HCT116 (cell line): Measurements from ENCODE around the gene CNPY4. TPM values are rescaled to one million over a fixed set of nuclear protein-coding genes. Genes with fewer than 3 reads are reported as not detected.

Source experiments
- ATAC-seq: fragments of 200-7000 bp; cut with Tn5 transposase; 2 replicates; pipeline ENCODE4 v1.9.1; 2020; ENCODE audit warnings: mild to moderate bottlenecking, moderate library complexity
- BruUV-seq: library from RNA; stranded (reverse); fragments of 400-500 nt; replicated peaks from 2 replicates; lab custom pipeline; 2021; lab: Mats Ljungman, UMichigan
- CTCF ChIA-PET: fragments of 300-600 bp; sonication (Branson Sonifier 250); formaldehyde crosslinking; loops from one replicate; lab custom pipeline; 2021; ENCODE audit warnings: antibody characterized with exemption; lab: Charles Lee
- POLR2A ChIA-PET: fragments of 300-600, 350-600 bp; sonication (Branson Sonifier 250); formaldehyde crosslinking; loops from one replicate; lab custom pipeline; 2021; ENCODE audit warnings: antibody characterized with exemption; lab: Charles Lee
- RAD21 ChIA-PET, 2 experiments: fragments of 300-600 bp; sonication (Branson Sonifier 250); formaldehyde crosslinking; loops; one replicate each; lab custom pipeline; 2023; ENCODE audit warnings: low total read pairs in 2 of 2; ENCODE audit not compliant: uncharacterized antibody in 2 of 2, unreplicated experiment in 2 of 2, low non-redundant PET in 1 of 2; lab: Charles Lee
- DNase-seq: peaks from one replicate; pipeline ENCODE4 v3.0.0-alpha.2; 2010; ENCODE audit warnings: low read depth, low spot score
- H2AFZ ChIP-seq: fragments of 200-600 bp; shearing (Covaris generic), sonication (generic); 2 replicates; pipeline ENCODE4 v1.6.1; 2017; ENCODE audit warnings: low read depth, mixed run types, mixed read lengths, antibody characterized with exemption, low read length; ENCODE audit not compliant: poor library complexity, severe bottlenecking
- H3K27ac ChIP-seq: 2 replicates; pipeline ENCODE4 v1.5.1; 2012; ENCODE audit warnings: low read depth, low read length
- H3K27me3 ChIP-seq: fragments of 200-600 bp; sonication (generic); 2 replicates; pipeline ENCODE4 v1.6.1; 2016; ENCODE audit warnings: mixed run types, low read length, mixed read lengths; ENCODE audit not compliant: insufficient read depth
- H3K36me3 ChIP-seq, 2 experiments: fragments of 200-500 bp in 1 of 2; fragments of 200-600 bp in 1 of 2; sonication (Bioruptor generic) in 1 of 2; sonication (generic) in 1 of 2; 2 replicates each; pipeline versions ENCODE4 v1.5.1 to v1.6.1; 2014 to 2016; ENCODE audit warnings: low read length in 2 of 2, inconsistent platforms in 1 of 2, mixed read lengths in 1 of 2, mixed run types in 1 of 2; ENCODE audit not compliant: insufficient read depth in 2 of 2, control insufficient read depth in 1 of 2
- H3K4me1 ChIP-seq, 2 experiments: fragments of 200-600 bp in 1 of 2; sonication (generic) in 1 of 2; 2 replicates each; pipeline versions ENCODE4 v1.5.1 to v1.6.1; 2012 to 2017; ENCODE audit warnings: low read length in 2 of 2, inconsistent platforms in 1 of 2, mild to moderate bottlenecking in 1 of 2, mixed read lengths in 1 of 2, mixed run types in 1 of 2, moderate library complexity in 1 of 2; ENCODE audit not compliant: insufficient read depth in 2 of 2, control insufficient read depth in 1 of 2
- H3K4me2 ChIP-seq: fragments of 200-600 bp; sonication (generic); 2 replicates; pipeline ENCODE4 v1.6.1; 2017; ENCODE audit warnings: mixed run types, low read length, mixed read lengths
- H3K4me3 ChIP-seq, 2 experiments: fragments of 200-600 bp in 1 of 2; sonication (generic) in 1 of 2; replicated peaks in 1 of 2; 2 replicates each; pipeline ENCODE4 v1.5.1; 2011 to 2016; ENCODE audit warnings: low read length in 2 of 2, control low read depth in 1 of 2, low read depth in 1 of 2, mild to moderate bottlenecking in 1 of 2, mixed read lengths in 1 of 2, mixed run types in 1 of 2
- H3K79me2 ChIP-seq: fragments of 200-600 bp; sonication (generic); 2 replicates; pipeline ENCODE4 v1.6.1; 2017; ENCODE audit warnings: mild to moderate bottlenecking, mixed run types, low read length, moderate library complexity, mixed read lengths; ENCODE audit not compliant: insufficient read depth
- H3K9ac ChIP-seq: fragments of 200-600 bp; sonication (generic); 2 replicates; pipeline ENCODE4 v1.6.1; 2016; ENCODE audit warnings: low read length, mixed read lengths
- H3K9me2 ChIP-seq: fragments of 200-600 bp; sonication (generic), shearing (Covaris generic); 2 replicates; pipeline ENCODE4 v1.6.1; 2017; ENCODE audit warnings: mixed run types, mild to moderate bottlenecking, moderate library complexity; ENCODE audit not compliant: insufficient read depth
- H3K9me3 ChIP-seq, 2 experiments: fragments of 200-500 bp in 1 of 2; fragments of 200-600 bp in 1 of 2; sonication (Bioruptor generic) in 1 of 2; sonication (generic) in 1 of 2; 2 replicates each; pipeline ENCODE4 v1.6.1; 2014 to 2017; ENCODE audit warnings: low read length in 2 of 2, mixed read lengths in 2 of 2, inconsistent platforms in 1 of 2, low read depth in 1 of 2, mild to moderate bottlenecking in 1 of 2, mixed run types in 1 of 2, moderate library complexity in 1 of 2; ENCODE audit not compliant: control insufficient read depth in 1 of 2, insufficient read depth in 1 of 2
- H4K20me1 ChIP-seq: fragments of 200-600 bp; sonication (generic), shearing (Covaris generic); 2 replicates; pipeline ENCODE4 v1.6.1; 2017; ENCODE audit warnings: mixed run types, mild to moderate bottlenecking, moderate library complexity; ENCODE audit not compliant: insufficient read depth
- CBX3 ChIP-seq: IDR thresholded peaks from 2 replicates; pipeline ENCODE4 v1.6.1; 2012; ENCODE audit warnings: low read depth
- CEBPB ChIP-seq: IDR thresholded peaks from 2 replicates; pipeline ENCODE4 v1.6.1; 2012; ENCODE audit warnings: low read depth
- CTCF ChIP-seq, 3 experiments: fragments of 200-600 bp in 1 of 3; sonication (generic) in 1 of 3; IDR thresholded peaks in 2 of 3; conservative IDR thresholded peaks in 1 of 3; 2 replicates each; pipeline ENCODE4 v1.5.1; 2012 to 2017; ENCODE audit warnings: low read depth in 2 of 3, low read length in 2 of 3, antibody characterized with exemption in 1 of 3, borderline replicate concordance in 1 of 3, control low read depth in 1 of 3, mild to moderate bottlenecking in 1 of 3, mixed read lengths in 1 of 3, mixed run types in 1 of 3, moderate library complexity in 1 of 3; ENCODE audit not compliant: insufficient read depth in 1 of 3
- EGR1 ChIP-seq: IDR thresholded peaks from 2 replicates; pipeline ENCODE4 v1.6.1; 2012; ENCODE audit warnings: low read depth
- ELF1 ChIP-seq: IDR thresholded peaks from 2 replicates; pipeline ENCODE4 v1.6.1; 2012; ENCODE audit warnings: low read depth, borderline replicate concordance
- EZH2phosphoT487 ChIP-seq: fragments of 200-600 bp; IDR thresholded peaks from 2 replicates; pipeline ENCODE4 v1.6.1; 2018; ENCODE audit warnings: antibody characterized with exemption, borderline replicate concordance
- POLR2A ChIP-seq: IDR thresholded peaks from 2 replicates; pipeline ENCODE4 v1.7.0; 2011; ENCODE audit warnings: borderline replicate concordance; ENCODE audit not compliant: insufficient read depth, insufficient read length; ENCODE audit errors: extremely low read depth
- POLR2AphosphoS5 ChIP-seq: IDR thresholded peaks from 2 replicates; pipeline ENCODE4 v1.6.1; 2011; ENCODE audit warnings: mild to moderate bottlenecking, low read depth, low read length, moderate library complexity
- TCF7L2 ChIP-seq: IDR thresholded peaks from 2 replicates; pipeline ENCODE4 v1.7.0; 2011; ENCODE audit warnings: borderline replicate concordance, inconsistent platforms; ENCODE audit not compliant: insufficient read depth, insufficient read length; ENCODE audit errors: extremely low read depth
- ZFX ChIP-seq: fragments of 450-650 bp; IDR thresholded peaks from 2 replicates; pipeline ENCODE4 v1.6.1; 2017
- ZNF274 ChIP-seq: fragments of 200-500 bp; sonication (Bioruptor generic); IDR thresholded peaks from 2 replicates; pipeline ENCODE4 v1.6.1; 2014; ENCODE audit warnings: mild to moderate bottlenecking, low read depth, low read length, inconsistent platforms
- intact Hi-C: fragments of 100-400 bp; cut with micrococcal nuclease; formaldehyde crosslinking; loops from 2 replicates; pipeline ENCODE4 v1.10.0; 2022
- total RNA-seq: library from RNA; stranded (reverse); gene quantifications from one replicate; pipeline ENCODE4 v1.2.1, GENCODE V29; 2021; ENCODE audit not compliant: unreplicated experiment

CNPY4 gene
- total RNA-seq, 1 experiment from 2014 or later: 2.6 TPM

DNA sequence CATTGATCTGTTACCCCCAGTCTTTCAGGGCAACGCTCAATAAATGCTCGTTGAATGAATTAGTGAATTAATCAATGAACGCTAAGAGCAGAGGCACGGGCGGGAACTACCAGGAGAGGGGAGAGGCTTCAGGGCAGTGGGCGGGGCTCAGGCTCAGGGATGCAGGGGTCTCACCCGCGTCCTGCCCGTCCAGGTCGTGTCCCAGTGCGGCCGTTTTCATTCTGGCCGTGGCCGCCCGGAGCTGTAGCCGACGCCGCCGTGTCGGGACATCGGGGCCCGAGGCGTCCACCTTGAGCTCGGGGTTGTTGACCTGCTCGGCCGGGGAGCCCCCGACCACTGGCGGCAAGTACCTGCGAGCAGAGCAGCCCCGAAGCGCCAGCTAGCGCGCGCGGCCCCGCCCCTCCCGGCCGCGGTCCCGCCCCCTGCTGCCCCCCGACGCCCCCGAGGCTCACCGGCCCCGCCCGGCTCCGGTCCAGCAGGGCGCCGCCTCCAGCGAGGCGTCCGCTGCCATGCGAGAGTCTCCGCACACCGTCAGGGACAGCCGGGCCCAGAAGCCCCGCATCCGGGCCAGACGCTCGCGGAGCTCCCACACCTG is 51.8 kb downstream of the CNPY4 start:
- CTCF ChIA-PET: no interaction called here
- DNase-seq (no peak), ATAC-seq (no peak)
- POLR2A ChIA-PET: no interaction called here
- Histone ChIP-seq H3K27me3 (no peaks in the 10 kb centered on the region), H3K27ac (no peak overlapping the region), H3K4me1 (peaks cover 0 to 6% of the 10 kb centered on the region in 2 experiments; a peak in 1 of 4 replicates), H3K79me2 (no peaks in the 10 kb centered on the region), H3K4me3 (no peak overlapping the region), H3K9me3 (no peaks in the 10 kb centered on the region), H3K9me2 (no peaks in the 10 kb centered on the region), H3K9ac (no peak overlapping the region), H3K36me3 (no peaks in the 10 kb centered on the region), H4K20me1 (no peaks in the 10 kb centered on the region), H3K4me2 (no peak overlapping the region), H2AFZ (no peak overlapping the region)
- RAD21 ChIA-PET: no interaction called here
- intact Hi-C loops: no loop called here
- no peak for TF ChIP-seq POLR2A
- TF ChIP-seq ELF1: no peak
- no peak for TF ChIP-seq CBX3
- TF ChIP-seq CEBPB: no peak
- TF ChIP-seq TCF7L2: no peak
- TF ChIP-seq EZH2phosphoT487: no peak
- TF ChIP-seq EGR1: no peak
- no peak for TF ChIP-seq ZFX
- no peak for TF ChIP-seq POLR2AphosphoS5
- TF ChIP-seq ZNF274: no peak
- TF ChIP-seq CTCF (IDR thresholded peaks at IDR 0.05 in 2 of 3, conservative IDR thresholded peaks at IDR 0.05 in 1 of 3; ENCODE audit: borderline replicate concordance in 1 of 3, insufficient read depth in 1 of 3, low read depth in 2 of 3, low read length in 2 of 3): no peak
- BruUV-seq: no TSS peak
